Tibial nerve (tissue), 3 donors: ENCODE results near the gene CD300LF.

Experiments
- POLR2A ChIP-seq, 2 donors: fragments of 450-650 bp; IDR thresholded peaks; one replicate each; pipeline ENCODE4 v1.6.1; 2017; ENCODE audit warnings: antibody characterized with exemption in 2 of 2, mild to moderate bottlenecking in 2 of 2, moderate library complexity in 2 of 2
- TF ChIP-seq, protein P1 (sequence below), 5 experiments: fragments of 200-600 bp in 3 of 5; fragments of 450-650 bp in 2 of 5; sonication (generic) in 3 of 5; IDR thresholded peaks; one replicate each; pipeline ENCODE4 v1.5.1; 2016 to 2019; ENCODE audit warnings: antibody characterized with exemption in 5 of 5, mild to moderate bottlenecking in 3 of 5, moderate library complexity in 2 of 5

DNA sequence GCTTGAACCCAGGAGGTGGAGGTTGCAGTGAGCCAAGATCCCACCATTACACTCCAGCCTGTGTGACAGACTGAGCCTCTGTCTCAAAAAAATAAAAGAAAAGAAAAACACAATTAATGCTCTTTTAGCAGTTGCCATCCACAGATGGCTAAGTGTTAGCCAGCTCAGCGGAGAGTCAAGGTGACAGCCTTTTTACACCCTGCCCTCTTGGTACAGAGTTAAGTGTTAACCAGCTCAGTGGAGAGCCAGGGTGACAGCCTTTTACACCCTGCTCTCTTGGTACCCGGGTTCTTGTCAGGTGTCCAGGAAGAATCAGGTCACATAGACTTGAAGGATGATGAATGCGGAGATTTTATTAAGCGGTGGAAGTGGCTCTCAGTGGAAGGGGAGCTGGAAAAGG is 7.8 kb upstream of the CD300LF start:
- TF ChIP-seq, protein P1, sequence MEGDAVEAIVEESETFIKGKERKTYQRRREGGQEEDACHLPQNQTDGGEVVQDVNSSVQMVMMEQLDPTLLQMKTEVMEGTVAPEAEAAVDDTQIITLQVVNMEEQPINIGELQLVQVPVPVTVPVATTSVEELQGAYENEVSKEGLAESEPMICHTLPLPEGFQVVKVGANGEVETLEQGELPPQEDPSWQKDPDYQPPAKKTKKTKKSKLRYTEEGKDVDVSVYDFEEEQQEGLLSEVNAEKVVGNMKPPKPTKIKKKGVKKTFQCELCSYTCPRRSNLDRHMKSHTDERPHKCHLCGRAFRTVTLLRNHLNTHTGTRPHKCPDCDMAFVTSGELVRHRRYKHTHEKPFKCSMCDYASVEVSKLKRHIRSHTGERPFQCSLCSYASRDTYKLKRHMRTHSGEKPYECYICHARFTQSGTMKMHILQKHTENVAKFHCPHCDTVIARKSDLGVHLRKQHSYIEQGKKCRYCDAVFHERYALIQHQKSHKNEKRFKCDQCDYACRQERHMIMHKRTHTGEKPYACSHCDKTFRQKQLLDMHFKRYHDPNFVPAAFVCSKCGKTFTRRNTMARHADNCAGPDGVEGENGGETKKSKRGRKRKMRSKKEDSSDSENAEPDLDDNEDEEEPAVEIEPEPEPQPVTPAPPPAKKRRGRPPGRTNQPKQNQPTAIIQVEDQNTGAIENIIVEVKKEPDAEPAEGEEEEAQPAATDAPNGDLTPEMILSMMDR (IDR thresholded peaks at IDR 0.05): no peak
- no peak for TF ChIP-seq POLR2A (IDR thresholded peaks at IDR 0.05)
